Breast epithelium (tissue), 3 donors: ENCODE results near the gene ELMO1.

ENCODE experiments used
- CTCF ChIP-seq, 3 donors: fragments of 450-650 bp; IDR thresholded peaks; one replicate each; pipeline ENCODE4 v1.5.1; 2016 to 2017; ENCODE audit warnings: antibody characterized with exemption in 3 of 3, mild to moderate bottlenecking in 3 of 3, moderate library complexity in 3 of 3
- POLR2A ChIP-seq: fragments of 450-650 bp; IDR thresholded peaks from one replicate; pipeline ENCODE4 v1.6.1; 2016; ENCODE audit warnings: antibody characterized with exemption, mild to moderate bottlenecking, moderate library complexity

DNA sequence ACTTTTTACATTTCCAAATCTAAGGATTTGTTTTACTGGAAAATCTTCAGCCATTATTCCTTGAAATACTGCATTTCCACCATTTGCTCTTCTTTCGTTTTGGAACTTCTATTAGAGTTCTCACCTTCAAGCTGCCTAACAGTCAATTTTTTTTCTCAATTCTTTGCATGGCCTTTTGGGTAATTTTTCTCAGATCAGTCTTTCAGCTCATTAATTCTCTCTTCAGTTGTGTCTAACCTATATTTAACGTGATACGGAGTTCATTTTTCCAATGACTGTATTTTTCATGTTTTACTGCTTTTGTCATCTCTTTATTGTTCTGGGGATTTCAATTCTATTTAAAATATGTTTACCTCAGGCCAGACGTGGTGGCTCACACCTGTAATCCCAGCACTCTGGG is 600.7 kb downstream of the ELMO1 start:
- TF ChIP-seq CTCF (IDR thresholded peaks at IDR 0.05): no peak
- TF ChIP-seq POLR2A: no peak
